Measurements from ENCODE around the gene SLIT3. TPM values are rescaled to one million over a fixed set of nuclear protein-coding genes. Genes with fewer than 3 reads are reported as not detected.

SLIT3 gene
- total and polyA plus RNA-seq, 2 donors (not counting 3 experiments of a cell fraction or from before 2014, with no cell fraction given): 0.90 to 1.0 TPM

DNA sequence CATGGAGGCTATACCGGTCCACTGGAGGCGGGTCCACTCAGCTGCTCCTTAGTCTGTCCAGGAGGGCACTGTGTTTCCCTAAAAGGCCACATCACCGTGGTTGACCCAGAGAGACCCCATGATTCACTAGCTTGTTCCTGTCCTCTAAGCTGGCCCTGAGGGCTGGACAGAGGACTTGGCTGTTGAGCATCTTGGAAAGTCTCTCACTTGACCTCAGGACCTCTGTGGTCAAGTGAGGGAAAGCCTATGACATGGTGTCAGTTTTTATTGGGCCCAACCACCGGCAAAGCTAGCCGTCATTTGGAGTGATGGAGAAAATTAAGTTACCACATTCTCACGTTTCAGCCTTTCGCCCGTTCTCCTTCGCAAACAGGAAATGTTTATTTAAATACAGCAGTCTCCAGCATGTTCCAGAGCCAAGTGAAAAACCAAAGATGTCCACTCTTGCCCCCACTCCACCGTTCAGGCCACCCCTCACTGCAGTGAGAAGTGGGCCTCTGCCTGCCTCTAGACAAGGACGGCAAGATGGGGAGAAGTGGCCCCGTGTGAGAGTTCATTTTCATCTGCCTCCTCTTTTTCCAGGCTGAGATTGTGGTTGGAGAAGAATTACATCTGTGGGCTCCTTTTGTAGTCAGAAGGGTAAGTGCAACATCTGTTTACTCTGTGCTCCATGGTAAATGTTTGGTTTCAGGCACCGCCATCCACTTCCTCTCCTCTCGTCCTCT, 4.4 kb downstream of the SLIT3 start:
- no peak overlapping the region for H3K4me3 ChIP-seq (replicated peaks in 1 of 3; ENCODE audit: insufficient read depth in 1 of 3, low read depth in 1 of 3, low read length in 3 of 3)
- no peaks in the 10 kb centered on the region for H3K36me3 ChIP-seq (ENCODE audit: control insufficient read depth in 2 of 2, extremely low read depth in 1 of 2, insufficient read depth in 2 of 2, low read length in 2 of 2)
- DNase-seq (ENCODE audit: low read depth, low spot score) (peak; percentile 10), FAIRE-seq (no peak)
- H3K9me3 ChIP-seq (replicated peaks; ENCODE audit: control insufficient read depth, insufficient read depth, low read length): no peaks in the 10 kb centered on the region
- peaks cover 7 to 19% of the 10 kb centered on the region in 2 experiments for H3K27me3 ChIP-seq (ENCODE audit: control insufficient read depth in 2 of 2, insufficient read depth in 2 of 2, low read length in 2 of 2)
- H3K9ac ChIP-seq (replicated peaks; ENCODE audit: extremely low read depth, insufficient read depth, low read length): no peak overlapping the region
- no peak overlapping the region for H3K4me2 ChIP-seq (ENCODE audit: insufficient read depth, low read length)
- no peak overlapping the region for H2AFZ ChIP-seq (ENCODE audit: low read depth, low read length)
- intact Hi-C loops (cut with micrococcal nuclease): no loop called here
- H3K27ac ChIP-seq (ENCODE audit: insufficient read depth, low read depth, low read length): no peak overlapping the region
- H3K9me1 ChIP-seq (replicated peaks; ENCODE audit: control insufficient read depth, extremely low read depth, insufficient read depth, low read length): no peaks in the 10 kb centered on the region
- dilution Hi-C loops (cut with MboI; ENCODE audit: extremely low pct_ligation_motif_present, low sequenced_read_pairs): no loop called here
- H3K79me2 ChIP-seq (ENCODE audit: control insufficient read depth, insufficient read depth, low read length): no peaks in the 10 kb centered on the region
- CTCF ChIA-PET: no interaction called here
- no TSS peak for BruUV-seq (replicated peaks)
- no peaks in the 10 kb centered on the region for H4K20me1 ChIP-seq (replicated peaks; ENCODE audit: control insufficient read depth, extremely low read depth, insufficient read depth, low read length)
- POLR2A ChIA-PET: no interaction called here
- TF ChIP-seq MYC (IDR thresholded peaks at IDR 0.05; ENCODE audit: low read depth, low read length): no peak
- no peak for TF ChIP-seq GATA2 (IDR thresholded peaks at IDR 0.05; ENCODE audit: insufficient read depth, insufficient read length, low read depth, low read length)
- TF ChIP-seq, protein P1, sequence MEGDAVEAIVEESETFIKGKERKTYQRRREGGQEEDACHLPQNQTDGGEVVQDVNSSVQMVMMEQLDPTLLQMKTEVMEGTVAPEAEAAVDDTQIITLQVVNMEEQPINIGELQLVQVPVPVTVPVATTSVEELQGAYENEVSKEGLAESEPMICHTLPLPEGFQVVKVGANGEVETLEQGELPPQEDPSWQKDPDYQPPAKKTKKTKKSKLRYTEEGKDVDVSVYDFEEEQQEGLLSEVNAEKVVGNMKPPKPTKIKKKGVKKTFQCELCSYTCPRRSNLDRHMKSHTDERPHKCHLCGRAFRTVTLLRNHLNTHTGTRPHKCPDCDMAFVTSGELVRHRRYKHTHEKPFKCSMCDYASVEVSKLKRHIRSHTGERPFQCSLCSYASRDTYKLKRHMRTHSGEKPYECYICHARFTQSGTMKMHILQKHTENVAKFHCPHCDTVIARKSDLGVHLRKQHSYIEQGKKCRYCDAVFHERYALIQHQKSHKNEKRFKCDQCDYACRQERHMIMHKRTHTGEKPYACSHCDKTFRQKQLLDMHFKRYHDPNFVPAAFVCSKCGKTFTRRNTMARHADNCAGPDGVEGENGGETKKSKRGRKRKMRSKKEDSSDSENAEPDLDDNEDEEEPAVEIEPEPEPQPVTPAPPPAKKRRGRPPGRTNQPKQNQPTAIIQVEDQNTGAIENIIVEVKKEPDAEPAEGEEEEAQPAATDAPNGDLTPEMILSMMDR (IDR thresholded peaks at IDR 0.05; ENCODE audit: extremely low read depth in 1 of 2, insufficient read depth in 1 of 2, low read depth in 1 of 2, low read length in 2 of 2): no peak
- TF ChIP-seq, protein P2, sequence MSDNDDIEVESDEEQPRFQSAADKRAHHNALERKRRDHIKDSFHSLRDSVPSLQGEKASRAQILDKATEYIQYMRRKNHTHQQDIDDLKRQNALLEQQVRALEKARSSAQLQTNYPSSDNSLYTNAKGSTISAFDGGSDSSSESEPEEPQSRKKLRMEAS (IDR thresholded peaks at IDR 0.05; ENCODE audit: insufficient read depth, insufficient read length): no peak
- no peak for TF ChIP-seq FOS (IDR thresholded peaks at IDR 0.05; ENCODE audit: borderline replicate concordance, insufficient read depth, low read length)
- no peak for TF ChIP-seq POLR2A (IDR thresholded peaks at IDR 0.05; ENCODE audit: low read depth, low read length)
- TF ChIP-seq EZH2 (IDR thresholded peaks at IDR 0.05; ENCODE audit: borderline replicate concordance, low read depth, low read length, severe bottlenecking): no peak
- no peak for TF ChIP-seq POLR2AphosphoS5 (IDR thresholded peaks at IDR 0.05; ENCODE audit: insufficient read depth, low read depth, low read length)
- TF ChIP-seq JUN (IDR thresholded peaks at IDR 0.05; ENCODE audit: borderline replicate concordance, insufficient read depth, insufficient read length, low read depth): no peak
- peaks cover 3% of the 10 kb centered on the region for H3K4me1 ChIP-seq (ENCODE audit: control insufficient read depth, extremely low read depth, insufficient read depth, low read length)
